Endothelial cell of umbilical vein (primary cell): ENCODE data around the gene RPL37A. TPM values are rescaled to one million over a fixed set of nuclear protein-coding genes. Genes with fewer than 3 reads are reported as not detected.

Experiments used
- BruUV-seq: library from RNA; stranded (reverse); fragments of 400-500 nt; replicated peaks from 2 replicates; lab custom pipeline; 2021; lab: Mats Ljungman, UMichigan
- CTCF ChIA-PET: fragments of 300-600, 350-600 bp; sonication (Branson Sonifier 250); formaldehyde crosslinking; loops from one replicate; lab custom pipeline; 2021; ENCODE audit warnings: antibody characterized with exemption, inconsistent platforms; lab: Charles Lee
- POLR2A ChIA-PET: fragments of 300-600, 350-600 bp; sonication (Branson Sonifier 250); formaldehyde crosslinking; loops from one replicate; lab custom pipeline; 2021; ENCODE audit warnings: antibody characterized with exemption, inconsistent platforms; lab: Charles Lee
- DNase-seq: peaks from one replicate; pipeline ENCODE4 v3.0.0-alpha.2; 2011; ENCODE audit warnings: low read depth, low spot score
- FAIRE-seq: peaks from 2 replicates; lab custom pipeline; 2011; peaks lifted over from hg19 to GRCh38; lab: Jason Lieb, UNC
- H2AFZ ChIP-seq: 2 replicates; pipeline ENCODE4 v1.6.0; 2012; ENCODE audit warnings: low read depth, low read length, control low read depth, inconsistent platforms
- H3K27ac ChIP-seq: 2 replicates; pipeline ENCODE4 v1.5.1; 2011; ENCODE audit warnings: low read depth, mild to moderate bottlenecking, control low read depth, low read length, moderate library complexity; ENCODE audit not compliant: insufficient read depth
- H3K27me3 ChIP-seq, 2 experiments: 2 replicates each; pipeline versions ENCODE4 v1.6.0 to v1.6.1; 2011; ENCODE audit warnings: low read length in 2 of 2, mixed read lengths in 1 of 2; ENCODE audit not compliant: control insufficient read depth in 2 of 2, insufficient read depth in 2 of 2
- H3K36me3 ChIP-seq, 2 experiments: 2 replicates in 1 of 2; 3 replicates in 1 of 2; pipeline ENCODE4 v1.5.1; 2011; ENCODE audit warnings: low read length in 2 of 2, mild to moderate bottlenecking in 1 of 2, moderate library complexity in 1 of 2; ENCODE audit not compliant: control insufficient read depth in 2 of 2, insufficient read depth in 2 of 2; ENCODE audit errors: extremely low read depth in 1 of 2
- H3K4me1 ChIP-seq: 3 replicates; pipeline ENCODE4 v1.5.1; 2011; ENCODE audit warnings: mild to moderate bottlenecking, low read length; ENCODE audit not compliant: control insufficient read depth, insufficient read depth; ENCODE audit errors: extremely low read depth
- H3K4me2 ChIP-seq: 2 replicates; pipeline ENCODE4 v1.6.1; 2011; ENCODE audit warnings: low read length, control low read depth, mixed read lengths; ENCODE audit not compliant: insufficient read depth
- H3K4me3 ChIP-seq, 3 experiments: fragments of 200-600 bp in 1 of 3; sonication (generic), shearing (Covaris generic) in 1 of 3; replicated peaks in 1 of 3; 2 replicates each; pipeline ENCODE4 v1.5.1; 2011 to 2016; ENCODE audit warnings: control low read depth in 3 of 3, low read length in 3 of 3, mild to moderate bottlenecking in 2 of 3, inconsistent platforms in 1 of 3, low read depth in 1 of 3, moderate library complexity in 1 of 3; ENCODE audit not compliant: insufficient read depth in 1 of 3
- H3K79me2 ChIP-seq: 2 replicates; pipeline ENCODE4 v1.6.0; 2012; ENCODE audit warnings: low read length, inconsistent platforms; ENCODE audit not compliant: control insufficient read depth, insufficient read depth
- H3K9ac ChIP-seq: replicated peaks from 2 replicates; pipeline ENCODE3; 2011; ENCODE audit warnings: low read length, control low read depth; ENCODE audit not compliant: insufficient read depth; ENCODE audit errors: extremely low read depth
- H3K9me1 ChIP-seq: replicated peaks from 3 replicates; pipeline ENCODE4 v1.6.0; 2011; ENCODE audit warnings: mild to moderate bottlenecking, low read length; ENCODE audit not compliant: control insufficient read depth, insufficient read depth; ENCODE audit errors: extremely low read depth
- H3K9me3 ChIP-seq: replicated peaks from 2 replicates; pipeline ENCODE4 v1.5.1; 2012; ENCODE audit warnings: low read length, inconsistent platforms; ENCODE audit not compliant: control insufficient read depth, insufficient read depth
- H4K20me1 ChIP-seq: replicated peaks from 2 replicates; pipeline ENCODE3; 2011; ENCODE audit warnings: mild to moderate bottlenecking, low read length; ENCODE audit not compliant: control insufficient read depth, insufficient read depth; ENCODE audit errors: extremely low read depth
- CTCF ChIP-seq, 2 donors: IDR thresholded peaks; 1 replicate in 1 of 2; 2 replicates in 1 of 2; pipeline ENCODE4 v1.5.1; 2011; ENCODE audit warnings: low read length in 2 of 2, mild to moderate bottlenecking in 2 of 2, moderate library complexity in 2 of 2, control low read depth in 1 of 2, inconsistent platforms in 1 of 2, low read depth in 1 of 2; ENCODE audit not compliant: insufficient read depth in 1 of 2; ENCODE audit errors: extremely low read depth in 1 of 2
- EZH2 ChIP-seq: IDR thresholded peaks from 2 replicates; pipeline ENCODE4 v1.6.1; 2012; ENCODE audit warnings: borderline replicate concordance, low read depth, mild to moderate bottlenecking, moderate library complexity, low read length, inconsistent platforms; ENCODE audit not compliant: severe bottlenecking
- FOS ChIP-seq: IDR thresholded peaks from 2 replicates; pipeline ENCODE4 v1.6.1; 2011; ENCODE audit warnings: mild to moderate bottlenecking, low read length, moderate library complexity, borderline replicate concordance; ENCODE audit not compliant: insufficient read depth
- GATA2 ChIP-seq: IDR thresholded peaks from 2 replicates; pipeline ENCODE4 v1.7.0; 2011; ENCODE audit warnings: low read depth, mild to moderate bottlenecking, moderate library complexity, mixed read lengths, low read length; ENCODE audit not compliant: insufficient read length, insufficient read depth
- JUN ChIP-seq: IDR thresholded peaks from 2 replicates; pipeline ENCODE4 v1.6.1; 2011; ENCODE audit warnings: borderline replicate concordance, low read depth; ENCODE audit not compliant: insufficient read length, insufficient read depth
- MAX ChIP-seq: IDR thresholded peaks from 2 replicates; pipeline ENCODE4 v1.6.1; 2011; ENCODE audit not compliant: insufficient read depth, insufficient read length
- MYC ChIP-seq: IDR thresholded peaks from one replicate; pipeline ENCODE4 v1.6.1; 2011; ENCODE audit warnings: mild to moderate bottlenecking, low read depth, low read length
- POLR2A ChIP-seq: IDR thresholded peaks from 2 replicates; pipeline ENCODE4 v1.6.1; 2012; ENCODE audit warnings: low read depth, mild to moderate bottlenecking, control low read depth, low read length
- POLR2AphosphoS5 ChIP-seq: IDR thresholded peaks from 2 replicates; pipeline ENCODE4 v1.6.1; 2012; ENCODE audit warnings: low read depth, mild to moderate bottlenecking, control low read depth, low read length, moderate library complexity; ENCODE audit not compliant: insufficient read depth
- dilution Hi-C: fragments of 300-500 bp; cut with MboI; formaldehyde crosslinking; loops from one replicate; pipeline ENCODE4 v1.15.0; 2019; ENCODE audit warnings: low sequenced_read_pairs; ENCODE audit not compliant: extremely low pct_ligation_motif_present
- intact Hi-C: fragments of 100-400 bp; cut with micrococcal nuclease; formaldehyde crosslinking; loops from one replicate; pipeline ENCODE4 v1.10.0; 2022
- polyA plus RNA-seq, 4 experiments: library from polyadenylated mRNA; depleted of rRNA in 3 of 4; stranded (reverse) in 3 of 4; unstranded in 1 of 4; fragments of >200 nt; gene quantifications; 2 replicates each; pipeline versions ENCODE4 v1.2.1 to v1.2.3, GENCODE V29; 2011 to 2012; ENCODE audit warnings: missing spikeins in 1 of 4
- total RNA-seq: library from RNA; stranded (reverse); gene quantifications from 2 replicates; pipeline ENCODE4 v1.2.3, GENCODE V29; 2021

The RPL37A gene
- total and polyA plus RNA-seq, 2 donors (not counting 3 experiments of a cell fraction or from before 2014, with no cell fraction given) = 1,889 to 2,628 TPM

GRCh38 chr2:216482640-216483039, 16.0 kb upstream of the RPL37A start:
- Histone ChIP-seq H3K9me3 (no peaks in the 10 kb centered on the region), H2AFZ (no peak overlapping the region), H3K27ac (no peak overlapping the region), H3K9ac (no peak overlapping the region), H3K79me2 (no peaks in the 10 kb centered on the region), H3K36me3 (peaks cover 0 to 6% of the 10 kb centered on the region in 2 experiments), H3K27me3 (no peaks in the 10 kb centered on the region), H3K4me3 (no peak overlapping the region), H4K20me1 (no peaks in the 10 kb centered on the region), H3K4me2 (no peak overlapping the region), H3K9me1 (no peaks in the 10 kb centered on the region), H3K4me1 (peaks cover 27% of the 10 kb centered on the region)
- ChIA-PET CTCF (interaction anchor here (1.4 to 1.5 kb wide), 2 partner anchors 10 to 13 kb away, joined by 3 read pairs; no protein-coding TSS in a partner anchor), POLR2A (interaction anchor here (1.0 kb wide), 1 partner anchor 16 kb away, joined by 3 read pairs; the partner anchor contains the start of gene RPL37A)
- no TSS peak for BruUV-seq
- TF ChIP-seq EZH2 = no peak
- no peak for TF ChIP-seq CTCF (IDR thresholded peaks at IDR 0.05; ENCODE audit: extremely low read depth in 1 of 2, insufficient read depth in 1 of 2, low read depth in 1 of 2, low read length in 2 of 2)
- TF ChIP-seq POLR2A = no peak
- TF ChIP-seq MAX = no peak
- no peak for TF ChIP-seq MYC
- TF ChIP-seq FOS = no peak
- TF ChIP-seq JUN = no peak
- no peak for TF ChIP-seq POLR2AphosphoS5
- no peak for TF ChIP-seq GATA2
- DNase-seq (no peak), FAIRE-seq (no peak)
- dilution Hi-C loops (no loop called here), intact Hi-C loops (no loop called here)
